GM11168 (cell line): ENCODE data around the gene PRXL2A.
"Not testable (repeated sequence)": the region's sequence is repeated elsewhere in the genome, so short reads cannot be mapped to it uniquely, and the experiment has no call there.

Experiments used
- in situ Hi-C: fragments of 300-500 bp; cut with MboI; formaldehyde crosslinking; loops from one replicate; pipeline ENCODE4 v1.12.0; 2022; ENCODE audit warnings: low sequenced_read_pairs; ENCODE audit not compliant: unreplicated experiment

The PRXL2A gene, protein sequence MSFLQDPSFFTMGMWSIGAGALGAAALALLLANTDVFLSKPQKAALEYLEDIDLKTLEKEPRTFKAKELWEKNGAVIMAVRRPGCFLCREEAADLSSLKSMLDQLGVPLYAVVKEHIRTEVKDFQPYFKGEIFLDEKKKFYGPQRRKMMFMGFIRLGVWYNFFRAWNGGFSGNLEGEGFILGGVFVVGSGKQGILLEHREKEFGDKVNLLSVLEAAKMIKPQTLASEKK

DNA sequence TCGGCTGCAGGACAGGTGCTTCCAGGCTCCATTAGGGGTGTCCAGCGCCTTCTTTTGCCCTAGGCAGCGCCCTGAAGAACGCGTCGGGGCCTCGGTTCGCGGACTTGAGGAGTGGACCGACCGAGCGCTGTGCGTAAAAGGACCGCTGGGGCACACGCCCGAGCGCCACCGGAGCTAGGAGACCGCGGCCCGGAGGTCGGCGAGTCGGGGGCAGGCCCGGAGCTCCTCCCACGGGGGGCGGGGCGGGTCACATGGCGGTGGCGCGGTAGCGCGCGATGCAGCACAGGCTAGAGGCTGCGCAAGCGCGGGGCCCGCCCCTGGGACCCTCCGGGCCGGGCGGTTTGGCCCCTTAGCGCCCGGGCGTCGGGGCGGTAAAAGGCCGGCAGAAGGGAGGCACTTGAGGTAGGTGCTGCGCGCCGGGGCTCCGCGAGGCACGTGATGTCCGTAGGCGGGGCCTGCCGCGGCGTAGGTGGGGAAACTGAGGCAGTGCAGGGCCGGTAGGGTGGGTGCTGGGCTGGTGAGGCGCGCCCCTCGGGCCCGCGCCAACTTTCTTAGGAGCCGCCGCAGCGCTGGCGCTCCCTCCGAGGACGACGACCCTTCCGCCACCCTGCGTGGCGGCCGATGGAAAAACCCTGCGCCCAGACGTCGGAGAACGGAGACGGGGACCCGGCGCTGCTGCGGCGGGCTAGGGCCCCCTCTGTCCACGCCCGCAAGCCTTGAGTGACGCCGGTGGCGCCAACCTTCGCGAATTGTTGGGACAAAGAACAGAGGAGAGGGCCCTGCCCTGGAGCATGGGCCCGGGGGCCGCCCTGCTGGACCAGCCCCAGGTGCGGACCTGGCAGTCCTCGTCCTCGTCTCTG lies at the start of gene PRXL2A:
TSS of gene PRXL2A (plus strand) at position 310 of the 860 bp plus-strand sequence. CDS start 11,917 bp downstream, outside the sequence.
- in situ Hi-C loops: no loop called here

GRCh38 chr10:80358925-80359324 lies 49.4 kb upstream of the PRXL2A start:
- in situ Hi-C loops: not testable (repeated sequence)

- in situ Hi-C loops: no loop called here
Observed at GRCh38 chr10:80359644-80360043, 48.7 kb upstream of the PRXL2A start.

DNA sequence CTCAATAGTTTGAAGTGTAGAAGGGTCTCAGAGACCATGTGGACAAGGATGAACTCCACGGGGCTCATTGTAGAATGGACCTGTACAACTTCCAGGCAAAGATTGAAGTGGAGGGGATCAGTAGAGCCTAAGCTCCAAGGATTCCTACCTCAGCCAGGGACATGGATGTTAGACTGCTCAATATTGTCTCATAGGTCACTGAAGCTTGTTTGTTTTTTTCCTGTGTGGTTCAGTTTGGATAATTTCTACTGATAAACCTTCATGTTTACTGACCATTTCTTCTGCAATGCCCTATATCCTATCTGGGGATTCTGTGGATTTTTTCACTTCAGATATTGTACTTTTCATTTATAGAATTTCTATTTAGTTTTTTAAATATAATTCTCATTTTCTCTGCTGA lies 42.8 kb upstream of the PRXL2A start:
- in situ Hi-C loops: no loop called here

DNA sequence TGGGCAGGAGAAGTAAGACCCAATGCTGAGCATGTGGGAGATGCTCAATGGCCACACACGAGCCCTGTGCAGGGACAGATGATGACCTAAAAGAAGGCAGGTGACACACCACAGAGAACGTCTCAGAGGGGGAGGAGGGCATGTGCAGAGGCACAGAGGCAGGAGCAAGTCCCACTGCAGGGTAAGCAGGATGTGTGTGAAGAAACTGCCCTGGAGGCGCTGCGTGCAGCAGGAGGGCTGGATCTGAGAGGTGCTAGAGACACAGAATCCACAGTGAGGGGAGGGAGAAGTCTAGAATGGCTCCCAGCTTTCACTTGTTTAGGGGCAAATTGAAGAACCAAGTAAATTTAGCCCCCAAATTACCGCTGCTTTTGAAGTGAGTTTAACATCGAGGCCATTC lies 36.9 kb upstream of the PRXL2A start:
- in situ Hi-C loops: no loop called here

GRCh38 chr10:80372675-80373074 lies 35.7 kb upstream of the PRXL2A start:
- in situ Hi-C loops: no loop called here

DNA sequence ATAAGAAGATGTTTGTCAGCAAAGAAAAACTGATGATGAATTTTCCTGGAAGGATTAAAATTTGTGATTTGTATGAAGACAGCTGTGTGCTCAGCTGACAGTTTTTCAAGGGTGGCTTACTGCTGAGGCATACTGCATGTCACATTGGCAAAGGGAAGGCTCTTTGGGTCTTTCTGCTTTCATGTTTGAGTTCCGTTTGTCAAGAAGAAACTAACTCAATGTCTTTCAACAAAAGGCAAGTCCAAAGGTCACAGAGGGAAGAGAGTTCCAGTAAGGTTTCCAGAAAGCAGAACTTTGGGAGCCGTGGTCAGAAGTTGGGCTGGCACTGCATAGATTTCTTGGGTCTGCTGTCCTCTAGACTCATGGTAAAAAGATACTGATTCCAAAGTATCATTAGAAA lies 34.8 kb upstream of the PRXL2A start:
- in situ Hi-C loops: no loop called here

DNA sequence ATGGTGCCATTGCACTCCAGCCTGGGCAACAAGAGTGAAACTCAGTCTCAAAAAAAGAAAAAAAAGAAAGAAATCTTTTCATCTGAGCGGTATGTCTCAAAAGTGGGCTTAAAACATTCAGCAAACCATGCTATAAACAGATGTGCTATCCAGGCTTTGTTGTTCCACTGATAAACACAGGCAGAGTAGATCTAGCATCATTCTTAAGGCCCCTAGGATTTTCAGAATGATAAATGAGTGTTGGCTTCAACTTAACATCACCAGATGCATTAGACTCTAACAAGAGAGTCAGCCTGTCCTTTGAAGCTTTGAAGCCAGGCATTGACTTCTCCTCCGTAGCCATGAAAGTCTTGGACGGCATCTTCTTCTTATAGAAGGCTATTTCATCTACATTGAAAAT lies 28.6 kb upstream of the PRXL2A start:
- in situ Hi-C loops: no loop called here

DNA sequence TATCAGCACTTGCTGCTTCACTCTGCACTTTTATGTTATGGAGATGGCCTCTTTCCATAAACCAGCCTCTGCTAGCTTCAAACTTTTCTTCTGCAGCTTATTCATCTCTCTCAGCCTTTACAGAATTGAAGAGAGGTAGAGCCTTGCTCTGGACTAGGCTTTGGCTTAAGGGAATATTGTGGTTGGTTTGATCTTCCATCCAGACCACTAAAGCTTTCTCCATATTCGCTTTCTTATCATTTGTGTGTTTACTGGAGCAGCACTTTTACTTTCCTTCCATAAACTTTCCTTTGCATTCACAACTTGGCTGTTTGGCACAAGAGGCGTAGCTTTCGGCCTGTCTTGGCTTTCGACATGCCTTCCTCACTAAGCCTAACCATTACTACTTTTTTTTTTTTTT lies 28.2 kb upstream of the PRXL2A start:
- in situ Hi-C loops: no loop called here

- in situ Hi-C loops: no loop called here
Observed at GRCh38 chr10:80382989-80383388, 25.4 kb upstream of the PRXL2A start.

DNA sequence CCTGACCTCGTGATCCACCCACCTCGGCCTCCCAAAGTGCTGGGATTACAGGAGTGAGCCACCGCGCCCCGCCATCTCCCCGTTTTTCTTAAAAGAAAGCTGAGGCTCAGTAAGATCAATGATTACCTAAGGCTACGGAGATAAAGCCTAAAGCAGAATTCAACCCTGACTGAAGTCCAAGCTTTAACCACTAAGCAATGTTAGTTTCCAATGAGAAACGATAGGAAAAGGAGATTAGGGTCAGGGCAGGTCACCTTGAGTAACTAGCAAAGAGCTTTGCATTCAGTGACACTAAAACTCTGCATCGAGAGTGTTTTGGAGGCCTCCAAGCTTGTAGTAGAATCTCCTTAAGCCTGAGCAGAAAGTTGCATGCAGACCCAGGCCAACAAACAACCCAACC lies 17.6 kb upstream of the PRXL2A start:
- in situ Hi-C loops: loop anchor here (5.0 kb wide), 1 partner anchor 117 kb away; no protein-coding TSS in a partner anchor

DNA sequence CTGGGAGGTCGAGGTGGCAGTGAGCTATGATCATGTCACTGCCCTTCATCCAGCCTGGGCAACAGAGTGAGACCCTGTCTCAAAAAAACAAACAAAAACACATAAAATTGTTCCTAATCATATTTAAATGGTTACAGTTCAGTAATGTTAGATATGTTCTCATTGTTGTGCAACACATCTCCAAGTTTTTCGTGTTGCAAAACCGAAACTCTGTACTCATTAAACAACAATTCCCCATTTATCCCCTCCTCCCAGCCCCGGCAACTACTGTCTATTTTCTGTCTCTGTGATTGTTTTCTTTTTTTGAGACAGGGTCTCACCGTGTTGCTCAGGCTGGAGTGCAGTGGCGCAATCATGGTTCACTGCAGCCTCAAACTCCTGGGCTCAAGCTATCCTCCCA lies 16.1 kb upstream of the PRXL2A start:
- in situ Hi-C loops: loop anchor here (5.0 kb wide), 1 partner anchor 115 kb away; no protein-coding TSS in a partner anchor

- in situ Hi-C loops: loop anchor here (5.0 kb wide), 1 partner anchor 113 kb away; no protein-coding TSS in a partner anchor
Observed at GRCh38 chr10:80394358-80394916, 13.9 kb upstream of the PRXL2A start.

GRCh38 chr10:80397014-80397413 lies 11.3 kb upstream of the PRXL2A start:
- in situ Hi-C loops: no loop called here

DNA sequence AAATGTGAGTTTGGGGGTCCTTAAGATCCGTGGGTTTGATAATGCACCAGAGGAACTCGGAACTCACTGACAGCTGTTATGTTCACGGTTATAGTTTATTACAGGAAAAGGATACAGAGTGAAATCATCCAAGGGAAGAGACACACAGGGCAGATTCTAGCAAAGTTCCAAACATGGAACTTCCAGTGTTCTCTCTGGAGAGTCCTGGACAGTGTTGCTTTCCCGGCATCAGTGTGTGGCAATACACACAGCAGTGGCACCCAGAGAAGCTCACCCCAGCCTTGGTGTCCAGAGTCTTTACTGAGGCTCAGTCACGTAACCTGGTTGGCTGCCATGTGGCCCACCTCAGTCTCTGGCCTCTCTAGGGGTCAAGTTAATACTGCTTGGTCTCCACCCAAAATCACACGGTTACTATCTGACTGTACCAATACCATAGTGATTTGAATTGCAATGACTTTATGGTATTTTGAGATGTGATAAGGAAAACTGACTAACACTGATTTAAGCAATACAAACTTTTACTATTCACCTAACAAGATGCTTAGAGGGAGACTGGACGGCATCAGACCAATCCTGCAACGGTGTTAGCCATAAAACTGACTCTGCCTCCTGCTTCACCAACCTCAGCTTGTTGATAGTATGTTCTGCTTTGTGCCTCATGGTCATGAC lies 8.1 kb upstream of the PRXL2A start:
- in situ Hi-C loops: no loop called here

GRCh38 chr10:80405035-80405434 lies 3.3 kb upstream of the PRXL2A start:
- in situ Hi-C loops: no loop called here

DNA sequence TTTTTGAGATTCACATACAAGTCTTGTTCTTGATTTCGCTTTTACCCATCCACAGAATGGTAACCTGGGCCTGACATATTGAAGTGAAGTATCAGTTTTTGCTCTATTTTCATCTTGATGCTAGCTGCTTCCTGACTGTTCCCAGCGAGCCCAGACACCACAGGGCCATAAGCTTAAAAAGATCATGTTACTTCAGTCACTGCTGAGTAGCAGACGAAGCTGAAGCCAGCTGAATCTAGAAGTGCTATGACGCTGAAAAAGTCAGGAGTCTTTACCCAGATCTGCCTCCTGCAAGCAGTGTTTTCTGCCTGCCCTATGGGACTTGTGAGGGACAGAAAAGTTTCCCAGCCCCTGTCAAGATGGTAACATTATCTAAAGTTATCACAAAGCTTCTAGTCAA lies 2.7 kb upstream of the PRXL2A start:
- in situ Hi-C loops: no loop called here

- in situ Hi-C loops: no loop called here
Observed at GRCh38 chr10:80406204-80406603, 2.1 kb upstream of the PRXL2A start.

DNA sequence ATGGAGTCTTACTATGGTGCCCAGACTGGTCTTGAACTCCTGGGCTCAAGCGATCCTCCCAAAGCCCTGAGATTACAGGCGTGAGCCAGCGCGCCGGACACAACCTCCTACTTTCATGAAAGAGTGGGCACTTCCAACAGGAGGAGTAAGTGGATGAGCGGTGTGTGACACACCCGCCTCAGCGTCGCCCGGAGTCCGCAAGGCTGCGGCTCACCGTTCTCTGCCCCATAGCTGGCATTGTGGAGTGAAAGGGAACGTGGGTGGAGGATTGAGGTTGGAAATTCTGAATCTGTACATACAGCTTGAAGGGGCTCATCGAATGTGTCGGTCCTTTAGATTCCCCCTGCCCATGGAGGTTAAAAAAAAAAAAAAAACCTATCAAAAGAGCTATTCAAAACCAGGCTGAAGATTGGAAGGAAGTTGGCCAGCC lies 524 bp upstream of the PRXL2A start:
- in situ Hi-C loops: no loop called here

- in situ Hi-C loops: no loop called here
Observed at GRCh38 chr10:80409121-80409520, 770 bp downstream of the PRXL2A start.

DNA sequence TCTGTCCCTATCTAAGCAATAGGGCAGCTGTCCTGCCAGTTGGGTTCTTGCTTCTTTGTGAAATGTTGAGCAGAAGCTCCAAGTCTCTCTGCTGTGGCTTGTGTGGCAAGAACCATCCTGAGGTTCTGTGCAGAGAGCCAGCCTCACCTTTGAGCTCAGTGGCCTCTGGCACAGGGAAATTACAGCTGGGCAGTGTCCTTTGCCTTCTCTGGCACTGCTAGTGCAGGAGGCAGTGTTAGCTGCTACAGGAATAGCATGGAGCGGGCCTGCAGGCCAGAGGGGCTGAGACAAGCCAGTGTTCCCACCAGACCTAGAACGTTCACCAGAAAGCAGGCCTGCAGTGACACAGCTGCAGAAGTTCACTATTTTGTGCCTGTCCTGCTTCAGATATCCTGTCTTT lies 1.8 kb downstream of the PRXL2A start:
- in situ Hi-C loops: no loop called here
